GM19468 (cell line): ENCODE data around the gene BOD1.

ENCODE experiments used
- ATAC-seq: cut with Tn5 transposase; IDR thresholded peaks from one replicate; pipeline ENCODE4 v1.9.1; 2021; ENCODE audit warnings: mild to moderate bottlenecking, moderate library complexity, moderate number of reproducible peaks; ENCODE audit not compliant: unreplicated experiment; ENCODE audit errors: extremely low read depth

BOD1 gene

GRCh38 chr5:173582216-173583111, 34.0 kb downstream of the BOD1 start:
- ATAC-seq, result no peak

DNA sequence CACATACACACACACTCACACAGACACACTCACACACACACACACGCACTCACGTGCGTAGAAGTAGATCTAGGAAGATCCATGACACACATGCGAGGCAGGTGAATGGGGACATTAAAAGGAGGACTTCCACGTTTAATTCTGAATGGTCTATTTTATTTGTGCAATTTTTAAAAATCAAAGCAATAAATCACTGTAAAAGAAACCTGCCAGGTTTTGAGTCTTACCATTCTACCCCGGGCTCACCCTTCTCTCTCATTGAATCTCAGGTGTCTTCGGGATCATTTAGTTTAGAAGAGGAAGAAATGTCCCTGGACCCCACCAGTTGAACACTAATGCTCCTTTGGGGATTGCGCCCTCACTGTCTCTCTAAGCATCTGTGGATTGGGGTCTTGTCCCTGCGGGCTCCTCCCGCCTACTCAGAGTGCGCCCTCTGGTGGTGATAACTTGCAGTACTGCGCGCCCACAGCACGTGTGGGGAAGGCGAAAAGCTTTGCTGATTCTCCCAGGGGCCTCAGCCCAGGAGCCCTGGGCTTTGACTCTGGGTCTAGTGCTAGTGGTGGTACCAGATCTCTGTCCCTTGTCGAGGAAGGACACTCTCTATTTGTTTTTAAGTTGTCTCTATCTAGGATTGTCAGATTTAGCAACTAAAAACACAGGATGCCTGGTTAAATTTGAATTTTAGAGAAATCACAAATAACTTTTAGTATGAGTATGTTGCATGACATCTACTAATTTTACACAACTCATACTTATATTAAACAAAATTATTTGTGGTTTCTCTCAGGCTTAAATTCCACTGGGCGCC, 34.8 kb downstream of the BOD1 start:
- no peak for ATAC-seq

DNA sequence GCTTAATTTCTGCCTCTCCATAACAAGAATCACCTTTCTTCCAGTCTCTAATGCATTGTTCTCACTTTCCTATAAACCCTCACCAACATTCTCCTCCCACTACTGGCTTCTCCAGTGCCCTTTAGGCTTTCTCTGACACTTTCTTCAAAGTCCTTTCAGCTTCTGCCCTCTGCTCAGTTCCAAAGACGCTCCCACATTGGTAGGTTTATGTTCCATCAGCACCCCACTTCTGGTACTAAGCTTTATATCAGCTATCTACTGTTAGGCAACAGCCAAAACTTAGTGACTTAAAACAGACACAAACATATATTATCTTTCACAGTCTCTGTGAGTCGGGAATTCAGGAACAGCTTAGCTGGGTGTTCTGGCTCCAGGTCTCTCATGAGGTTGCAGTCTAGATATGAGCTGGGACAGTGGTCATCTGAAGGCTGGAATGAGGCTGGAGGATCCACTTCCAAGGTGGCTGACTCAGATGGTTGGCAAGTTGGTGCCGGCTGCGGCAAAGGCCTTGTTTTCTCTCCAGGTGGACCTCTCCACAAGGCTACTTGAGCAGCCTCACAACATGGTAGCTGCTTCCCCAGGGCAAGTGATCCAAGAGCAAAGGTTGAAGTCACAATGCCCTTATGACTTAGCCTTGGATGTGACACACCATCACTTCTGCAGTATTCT, 37.4 kb downstream of the BOD1 start:
- ATAC-seq, result no peak

GRCh38 chr5:173577817-173578216, 38.6 kb downstream of the BOD1 start:
- no peak for ATAC-seq

- no peak for ATAC-seq
Observed at GRCh38 chr5:173577166-173577565, 39.3 kb downstream of the BOD1 start.

GRCh38 chr5:173575985-173576384, 40.5 kb downstream of the BOD1 start:
- no peak for ATAC-seq

GRCh38 chr5:173574983-173575382, 41.5 kb downstream of the BOD1 start:
- no peak for ATAC-seq

GRCh38 chr5:173573126-173573960, 43.1 kb downstream of the BOD1 start:
- ATAC-seq, result peak; percentile 37

GRCh38 chr5:173572431-173573125, 43.9 kb downstream of the BOD1 start:
- no peak for ATAC-seq

DNA sequence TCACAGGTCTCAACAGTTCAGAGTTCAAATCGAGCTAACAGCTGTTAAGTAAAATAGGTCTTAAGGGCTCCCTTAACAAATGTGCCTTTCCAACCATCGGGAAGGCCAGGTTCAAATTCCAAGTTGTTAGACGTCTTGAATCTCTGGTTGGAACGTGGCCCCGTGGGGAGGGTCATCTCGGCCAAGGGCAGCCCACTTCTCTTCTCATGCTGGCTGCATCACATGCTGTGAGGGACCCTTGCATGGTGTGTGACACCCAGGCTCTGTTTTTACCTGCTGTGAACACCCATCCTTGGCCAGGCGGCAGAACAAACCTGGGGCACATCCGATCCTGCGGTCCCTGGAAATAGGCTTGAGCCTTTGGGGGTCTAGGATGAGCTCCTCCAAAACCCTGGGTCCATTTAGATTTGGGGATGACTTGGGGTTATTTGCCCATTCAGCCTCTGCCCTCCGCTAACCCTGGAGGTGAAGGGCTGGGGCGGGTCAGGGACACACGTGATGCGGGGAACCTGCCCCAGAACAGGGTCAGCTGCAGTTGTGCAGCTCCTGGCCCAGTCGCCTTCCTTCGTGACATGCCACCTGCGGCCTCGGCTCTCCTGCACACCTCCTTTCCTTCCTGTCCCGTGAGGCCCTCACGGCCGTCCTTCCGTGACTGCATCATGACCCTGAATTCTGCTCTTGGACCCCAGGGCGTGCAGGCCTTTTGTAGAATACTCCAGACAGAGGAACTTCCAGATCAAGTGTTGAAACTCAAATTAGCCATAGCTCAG, 45.9 kb downstream of the BOD1 start:
- ATAC-seq, result no peak

GRCh38 chr5:173568703-173569102, 47.7 kb downstream of the BOD1 start:
- ATAC-seq, result no peak

- no peak for ATAC-seq
Observed at GRCh38 chr5:173568128-173568527, 48.3 kb downstream of the BOD1 start.

DNA sequence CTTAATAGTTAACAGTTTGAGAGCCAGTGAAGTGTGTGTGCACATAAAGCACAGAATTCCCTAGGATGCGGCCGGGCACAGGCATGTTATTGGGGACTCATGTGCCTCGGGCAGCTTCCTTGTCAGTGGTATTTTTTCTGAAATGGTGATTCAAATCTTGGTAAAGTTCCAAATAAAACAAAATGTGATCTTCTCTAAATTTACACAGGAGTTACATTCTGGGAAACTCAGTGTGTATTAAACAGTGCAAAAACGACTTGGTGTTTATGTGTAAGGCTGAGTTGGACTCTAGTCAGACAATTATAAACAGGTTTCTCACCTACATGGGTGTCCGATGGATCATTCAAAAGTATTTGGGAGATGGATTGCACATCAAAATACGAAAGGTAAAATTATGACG, 48.9 kb downstream of the BOD1 start:
- no peak for ATAC-seq

- no peak for ATAC-seq
Observed at GRCh38 chr5:173565491-173566072, 50.9 kb downstream of the BOD1 start.

- ATAC-seq, result no peak
Observed at GRCh38 chr5:173564106-173564505, 52.3 kb downstream of the BOD1 start.

GRCh38 chr5:173563246-173563645, 53.2 kb downstream of the BOD1 start:
- ATAC-seq, result no peak

- no peak for ATAC-seq
Observed at GRCh38 chr5:173562451-173562850, 54.0 kb downstream of the BOD1 start.
